Iris pigment epithelial cell (primary cell): ENCODE data around the gene HSPA9.

ENCODE experiments used
- DNase-seq: peaks from one replicate; pipeline ENCODE4 v3.0.0-alpha.2; 2011; ENCODE audit warnings: low read depth

Gene HSPA9

GRCh38 chr5:138529812-138530211 is 45.4 kb downstream of the HSPA9 start:
- DNase-seq: no peak

- no peak for DNase-seq
Measured at GRCh38 chr5:138528744-138529469, 46.3 kb downstream of the HSPA9 start.

GRCh38 chr5:138528208-138528607 is 47.0 kb downstream of the HSPA9 start:
- DNase-seq: peak; percentile 56

- DNase-seq: no peak
Measured at GRCh38 chr5:138527170-138527569, 48.0 kb downstream of the HSPA9 start.

GRCh38 chr5:138523406-138523805 is 51.8 kb downstream of the HSPA9 start:
- DNase-seq: no peak

GRCh38 chr5:138520971-138521370 is 54.2 kb downstream of the HSPA9 start:
- no peak for DNase-seq

GRCh38 chr5:138517437-138517836 is 57.8 kb downstream of the HSPA9 start:
- no peak for DNase-seq

- DNase-seq: no peak
Measured at GRCh38 chr5:138515556-138516245, 59.5 kb downstream of the HSPA9 start.

GRCh38 chr5:138514021-138514420 is 61.2 kb downstream of the HSPA9 start:
- DNase-seq: no peak

- DNase-seq: no peak
Measured at GRCh38 chr5:138508958-138509357, 66.2 kb downstream of the HSPA9 start.

- peak; percentile 86 for DNase-seq
Measured at GRCh38 chr5:138507485-138507884, 67.7 kb downstream of the HSPA9 start.

- DNase-seq: no peak
Measured at GRCh38 chr5:138506370-138507306, 68.6 kb downstream of the HSPA9 start.

GRCh38 chr5:138504799-138505198 is 70.4 kb downstream of the HSPA9 start:
- DNase-seq: no peak
